ENCODE results near the gene HS3ST3A1.

HS3ST3A1 gene

GRCh38 chr17:13597723-13598347 lies 3.9 kb downstream of the HS3ST3A1 start:
- no peak for DNase-seq

GRCh38 chr17:13596241-13596923 lies 5.3 kb downstream of the HS3ST3A1 start:
- no peak for DNase-seq

- DNase-seq: no peak
Observed at GRCh38 chr17:13595599-13595899, 6.2 kb downstream of the HS3ST3A1 start.

- peak; percentile 23 for DNase-seq
Observed at GRCh38 chr17:13594762-13595598, 6.7 kb downstream of the HS3ST3A1 start.

- no peak for DNase-seq
Observed at GRCh38 chr17:13594310-13594709, 7.4 kb downstream of the HS3ST3A1 start.

GRCh38 chr17:13593757-13594156 lies 8.0 kb downstream of the HS3ST3A1 start:
- no peak for DNase-seq

GRCh38 chr17:13593021-13593751 lies 8.5 kb downstream of the HS3ST3A1 start:
- DNase-seq: no peak

- DNase-seq: no peak
Observed at GRCh38 chr17:13592427-13592826, 9.3 kb downstream of the HS3ST3A1 start.

GRCh38 chr17:13590441-13590840 lies 11.3 kb downstream of the HS3ST3A1 start:
- DNase-seq: no peak

GRCh38 chr17:13589658-13590057 lies 12.1 kb downstream of the HS3ST3A1 start:
- DNase-seq: no peak

- DNase-seq: no peak
Observed at GRCh38 chr17:13587487-13588338, 14.0 kb downstream of the HS3ST3A1 start.

- DNase-seq: no peak
Observed at GRCh38 chr17:13584701-13585080, 17.0 kb downstream of the HS3ST3A1 start.

- no peak for DNase-seq
Observed at GRCh38 chr17:13583996-13584700, 17.6 kb downstream of the HS3ST3A1 start.

GRCh38 chr17:13582776-13583547 lies 18.8 kb downstream of the HS3ST3A1 start:
- no peak for DNase-seq

- no peak for DNase-seq
Observed at GRCh38 chr17:13581925-13582324, 19.8 kb downstream of the HS3ST3A1 start.

- DNase-seq: no peak
Observed at GRCh38 chr17:13580790-13581189, 20.9 kb downstream of the HS3ST3A1 start.

GRCh38 chr17:13576661-13577526 lies 24.8 kb downstream of the HS3ST3A1 start:
- no peak for DNase-seq

GRCh38 chr17:13575922-13576419 lies 25.8 kb downstream of the HS3ST3A1 start:
- no peak for DNase-seq

- no peak for DNase-seq
Observed at GRCh38 chr17:13575466-13575865, 26.3 kb downstream of the HS3ST3A1 start.

GRCh38 chr17:13572581-13572980 lies 29.1 kb downstream of the HS3ST3A1 start:
- no peak for DNase-seq

Data from NCI-H2227 treated with DMSO at 0.1 percent for 48 hours (cell line).